ENCODE results near the gene TMEM18.

TMEM18 gene

GRCh38 chr2:633371-633770 lies 43.8 kb downstream of the TMEM18 start:
- DNase-seq, result no peak

DNA sequence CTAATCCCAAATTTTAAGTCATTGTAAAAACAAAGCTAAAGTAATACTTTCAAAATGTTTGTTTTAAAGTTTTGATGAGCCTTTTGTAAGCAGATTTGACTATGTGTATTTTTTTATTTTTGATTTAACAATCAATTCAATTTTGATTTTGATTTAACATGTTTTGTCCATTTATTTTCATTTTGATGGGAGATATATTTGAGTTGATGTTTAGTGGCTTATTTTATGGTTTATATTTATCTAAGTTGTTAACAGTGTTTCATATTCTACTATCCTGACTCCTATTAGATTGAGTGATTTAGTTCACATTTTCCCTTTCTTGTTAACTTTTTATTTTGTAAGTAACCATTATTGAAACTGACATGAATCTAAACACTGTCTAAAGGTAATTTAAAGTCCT lies 44.7 kb downstream of the TMEM18 start:
- DNase-seq, result no peak

GRCh38 chr2:631741-632140 lies 45.5 kb downstream of the TMEM18 start:
- DNase-seq, result no peak

GRCh38 chr2:630451-631320 lies 46.5 kb downstream of the TMEM18 start:
- no peak for DNase-seq

DNA sequence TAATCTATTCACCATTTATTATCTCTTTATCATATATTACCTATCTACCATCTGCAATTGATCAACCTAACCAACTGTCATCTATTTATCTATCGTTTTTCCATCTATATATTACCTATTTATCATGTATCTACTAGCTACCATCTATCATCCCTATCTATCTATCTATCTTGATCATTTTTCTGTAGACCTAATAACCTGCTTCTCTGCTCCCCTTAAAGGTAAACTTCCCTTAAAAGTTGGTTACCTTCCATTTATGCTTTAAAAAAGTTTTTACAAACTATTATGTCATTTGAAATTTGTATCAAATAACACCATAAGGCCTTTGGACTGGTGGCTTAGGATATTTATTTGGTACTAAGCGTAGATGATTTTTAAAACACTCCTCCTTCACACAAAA lies 47.2 kb downstream of the TMEM18 start:
- no peak for DNase-seq

GRCh38 chr2:628651-629050 lies 48.6 kb downstream of the TMEM18 start:
- DNase-seq, result no peak

GRCh38 chr2:627926-628560 lies 49.2 kb downstream of the TMEM18 start:
- DNase-seq, result no peak

GRCh38 chr2:627340-627709 lies 49.9 kb downstream of the TMEM18 start:
- DNase-seq, result no peak

- DNase-seq, result no peak
Measured at GRCh38 chr2:626491-627339, 50.5 kb downstream of the TMEM18 start.

DNA sequence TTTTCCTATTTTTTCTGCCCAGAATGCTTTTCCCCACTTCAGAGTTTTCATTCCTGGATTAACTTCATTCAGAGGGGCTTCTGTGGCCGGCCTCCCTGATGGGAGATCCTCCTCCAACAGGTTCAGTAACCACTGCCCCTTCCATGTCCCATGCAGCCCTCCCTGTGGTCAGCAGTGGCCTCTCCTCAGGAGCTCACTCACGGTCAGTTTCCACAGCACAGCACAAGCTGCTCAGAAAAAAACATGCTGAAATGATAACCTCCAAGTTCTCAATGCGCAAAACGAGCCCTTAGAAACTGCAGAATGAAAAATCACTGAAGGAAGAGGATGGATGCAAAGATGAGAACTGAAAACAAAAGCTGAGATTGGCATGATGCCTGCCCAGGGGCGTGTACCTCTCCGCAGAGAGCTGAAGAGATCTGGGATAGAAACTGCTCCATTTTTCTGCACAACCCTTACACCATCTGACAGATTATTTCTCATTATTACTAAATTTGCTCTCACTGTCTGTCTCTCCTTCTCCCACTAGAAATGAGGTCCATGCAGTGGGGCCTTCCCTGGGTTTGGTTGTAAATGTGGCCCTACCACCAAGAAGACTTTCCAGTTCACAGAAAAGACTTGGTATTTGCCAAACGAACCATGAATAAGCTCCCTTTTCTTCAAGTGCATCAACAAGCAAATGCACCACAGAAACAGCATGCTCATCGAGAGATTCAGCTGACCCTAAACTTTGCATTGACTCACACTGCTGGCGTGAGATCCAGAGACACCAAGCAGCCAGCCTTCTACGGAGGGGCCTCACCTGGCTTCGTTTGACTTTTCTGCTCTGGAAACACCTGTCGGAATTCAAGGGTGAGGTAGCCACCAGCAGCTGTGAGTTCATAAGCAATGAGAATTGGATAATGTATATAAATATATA lies 51.5 kb downstream of the TMEM18 start:
- DNase-seq, result no peak

- no peak for DNase-seq
Measured at GRCh38 chr2:624551-625347, 52.5 kb downstream of the TMEM18 start.

GRCh38 chr2:624096-624495 lies 53.1 kb downstream of the TMEM18 start:
- no peak for DNase-seq

DNA sequence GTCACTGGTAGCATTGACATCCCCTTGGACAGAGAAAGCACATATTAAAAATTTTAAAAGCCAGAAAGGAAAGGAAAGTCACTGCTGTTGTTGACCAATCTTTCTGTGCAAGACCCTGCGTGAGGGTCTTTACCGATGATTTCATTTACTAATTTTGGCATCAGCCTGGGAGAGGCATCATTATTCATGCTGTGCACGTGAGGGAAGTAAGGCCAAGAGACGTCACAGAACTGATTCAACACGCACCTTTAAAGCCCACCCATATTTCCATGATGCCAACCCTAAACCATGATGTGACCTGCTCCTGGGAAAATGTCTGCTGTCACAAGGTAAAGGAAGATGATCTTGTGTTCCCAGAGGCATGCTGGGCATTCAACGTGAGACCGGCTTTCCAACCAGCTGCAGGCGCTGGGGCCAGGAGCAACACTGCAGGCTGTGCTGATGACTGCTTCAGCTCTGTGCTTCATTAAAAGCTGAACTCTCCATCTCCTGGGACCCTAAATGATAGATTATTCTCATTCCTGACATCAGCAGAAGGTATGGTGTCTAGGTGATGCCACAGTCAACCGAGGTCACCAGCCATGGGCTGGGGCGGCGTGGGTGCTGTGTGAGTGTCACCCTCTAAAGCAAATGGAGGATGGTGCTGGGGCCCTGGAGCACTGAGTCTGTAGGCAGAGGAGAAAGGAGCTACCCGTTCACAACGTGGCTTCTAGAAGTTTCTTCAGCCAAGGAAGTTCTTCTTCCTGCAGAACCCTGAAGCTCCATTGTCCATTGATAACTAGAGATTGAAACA lies 53.9 kb downstream of the TMEM18 start:
- no peak for DNase-seq

- DNase-seq, result no peak
Measured at GRCh38 chr2:622357-622756, 54.8 kb downstream of the TMEM18 start.

- DNase-seq, result no peak
Measured at GRCh38 chr2:621303-622099, 55.7 kb downstream of the TMEM18 start.

DNA sequence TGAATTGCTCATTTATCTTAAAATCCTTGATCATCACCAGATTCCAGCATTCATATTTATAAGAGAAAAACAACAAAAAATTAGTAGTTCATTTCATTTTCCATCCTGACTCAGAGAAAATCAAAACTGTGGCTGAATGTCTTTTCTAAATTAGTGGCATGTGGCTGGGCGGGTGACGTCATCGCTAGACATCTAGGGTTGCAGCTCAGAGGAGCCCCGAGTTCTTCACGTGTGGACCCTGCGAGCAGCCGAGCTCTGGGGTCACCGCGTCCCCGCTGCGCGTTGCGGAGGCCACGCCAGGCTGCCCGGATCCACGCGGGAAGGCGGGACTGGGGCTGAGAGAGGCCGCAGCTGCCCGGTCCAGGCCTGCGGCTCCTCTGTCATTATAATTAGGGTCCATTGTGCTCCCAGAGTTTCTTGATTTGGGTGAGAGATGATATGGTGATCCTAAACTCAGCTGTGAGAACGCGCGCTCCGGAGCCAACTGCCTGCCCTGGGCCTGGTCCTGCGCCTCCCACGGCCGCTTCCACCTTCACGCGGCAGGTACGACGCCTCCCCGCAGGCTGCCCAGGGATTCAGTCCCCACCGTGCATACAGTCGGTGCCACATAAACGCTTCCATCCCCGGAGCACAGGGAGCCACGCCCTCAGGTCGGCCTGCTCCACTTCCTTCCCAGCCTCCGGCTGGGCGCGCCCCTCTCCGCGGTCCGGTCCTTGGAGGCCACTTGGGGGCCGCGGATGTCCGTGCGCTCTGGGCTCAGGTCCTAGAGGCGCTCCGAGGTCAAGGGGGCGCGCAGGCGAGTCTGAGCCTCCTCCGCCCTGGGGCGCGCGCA lies 56.5 kb downstream of the TMEM18 start:
- DNase-seq, result no peak

DNA sequence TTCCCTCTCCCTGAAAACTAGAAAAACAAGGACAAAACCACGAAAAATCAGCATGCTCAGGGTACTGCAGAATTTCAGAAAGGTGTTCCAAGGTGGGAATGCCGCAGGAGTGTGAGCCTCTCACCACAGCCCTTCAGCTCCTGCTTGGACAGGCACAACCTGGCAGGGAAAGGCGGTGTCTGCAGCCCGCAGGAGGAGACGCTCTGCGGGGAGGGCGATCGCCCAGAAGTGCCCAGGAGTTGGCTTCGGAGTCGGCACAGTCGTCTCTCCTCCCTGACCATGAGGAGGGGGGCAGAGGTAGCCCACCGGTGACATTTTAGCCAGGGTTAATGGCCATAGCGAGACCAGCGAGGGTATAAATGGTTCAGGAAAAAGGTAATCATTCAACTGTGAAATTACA lies 57.2 kb downstream of the TMEM18 start:
- no peak for DNase-seq

GRCh38 chr2:618422-618990 lies 58.7 kb downstream of the TMEM18 start:
- no peak for DNase-seq

- no peak for DNase-seq
Measured at GRCh38 chr2:618005-618404, 59.2 kb downstream of the TMEM18 start.

Measured in NCI-H2171 (cell line).